Breast epithelium (tissue), 4 donors: ENCODE data around the gene NR2C1. TPM values are rescaled to one million over a fixed set of nuclear protein-coding genes. Genes with fewer than 3 reads are reported as not detected.

Experiments used
- DNase-seq, 2 donors: peaks; one replicate each; pipeline ENCODE4 v3.0.0-alpha.2; 2019; ENCODE audit warnings: low spot score in 2 of 2
- H3K27ac ChIP-seq, 2 donors: fragments of 200-600 bp; sonication (generic) in 1 of 2; one replicate each; pipeline ENCODE4 v1.5.1; 2016 to 2019; ENCODE audit warnings: mild to moderate bottlenecking in 1 of 2
- H3K27me3 ChIP-seq, 2 donors: fragments of 200-600 bp; sonication (generic) in 1 of 2; one replicate each; pipeline versions ENCODE4 v1.5.1 to v1.6.0; 2017 to 2019; ENCODE audit warnings: control low read depth in 1 of 2, mild to moderate bottlenecking in 1 of 2
- H3K36me3 ChIP-seq: fragments of 200-600 bp; one replicate; pipeline ENCODE4 v1.5.1; 2019
- H3K4me1 ChIP-seq, 2 donors: fragments of 200-600 bp; sonication (generic); one replicate each; pipeline ENCODE4 v1.5.1; 2016 to 2019; ENCODE audit warnings: control low read depth in 1 of 2
- H3K4me3 ChIP-seq, 3 donors: fragments of 200-600 bp; sonication (generic); 1 replicate in 2 of 3; 2 replicates in 1 of 3; pipeline ENCODE4 v1.5.1; 2016 to 2019; ENCODE audit warnings: mild to moderate bottlenecking in 3 of 3, moderate library complexity in 2 of 3
- H3K9me3 ChIP-seq, 2 donors: fragments of 200-600 bp; sonication (generic) in 1 of 2; one replicate each; pipeline ENCODE4 v1.5.1; 2016 to 2019; ENCODE audit warnings: control low read depth in 1 of 2
- POLR2A ChIP-seq: fragments of 450-650 bp; IDR thresholded peaks from one replicate; pipeline ENCODE4 v1.6.1; 2016; ENCODE audit warnings: antibody characterized with exemption, mild to moderate bottlenecking, moderate library complexity
- POLR2AphosphoS5 ChIP-seq, 3 donors: sonication (generic); formaldehyde crosslinking; IDR thresholded peaks; one replicate each; pipeline ENCODE4 v1.6.1; 2017; ENCODE audit warnings: antibody characterized with exemption in 3 of 3
- intact Hi-C: fragments of 100-400 bp; cut with DNase I; formaldehyde crosslinking; loops from one replicate; pipeline ENCODE4 v1.15.1; 2023; ENCODE audit warnings: low total_unique reads
- total RNA-seq, 3 donors: library from RNA; depleted of rRNA; stranded (reverse); fragments of >200 nt; gene quantifications; one replicate each; pipeline ENCODE4 v1.1.0, GENCODE V29; 2016
- TF ChIP-seq, protein P1 (sequence below), 3 donors: fragments of 450-650 bp; IDR thresholded peaks; one replicate each; pipeline ENCODE4 v1.5.1; 2016 to 2017; ENCODE audit warnings: antibody characterized with exemption in 3 of 3, mild to moderate bottlenecking in 3 of 3, moderate library complexity in 3 of 3

NR2C1 gene
- total RNA-seq, 3 donors from 2014 or later: 46.7 to 50.5 (median 47.7) TPM

DNA sequence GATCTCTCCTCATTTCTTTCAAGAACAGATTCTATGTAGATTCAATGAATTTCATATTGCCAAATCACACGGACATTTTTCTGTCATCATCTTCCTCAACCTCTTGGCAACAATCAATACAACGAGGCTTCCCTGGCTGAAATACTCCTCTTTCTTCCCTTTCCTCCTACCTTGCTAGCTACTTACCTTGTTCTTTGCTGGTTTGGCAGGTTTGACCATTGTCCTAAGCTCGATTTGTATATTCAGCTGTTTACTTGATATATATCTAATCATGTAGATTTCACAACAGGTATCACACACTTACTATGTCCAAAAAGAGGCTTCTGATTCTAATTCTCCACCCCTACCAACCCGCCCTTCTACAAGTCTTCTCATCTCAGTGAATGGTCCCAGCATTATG, 93.5 kb downstream of the NR2C1 start:
- intact Hi-C loops: no loop called here

DNA sequence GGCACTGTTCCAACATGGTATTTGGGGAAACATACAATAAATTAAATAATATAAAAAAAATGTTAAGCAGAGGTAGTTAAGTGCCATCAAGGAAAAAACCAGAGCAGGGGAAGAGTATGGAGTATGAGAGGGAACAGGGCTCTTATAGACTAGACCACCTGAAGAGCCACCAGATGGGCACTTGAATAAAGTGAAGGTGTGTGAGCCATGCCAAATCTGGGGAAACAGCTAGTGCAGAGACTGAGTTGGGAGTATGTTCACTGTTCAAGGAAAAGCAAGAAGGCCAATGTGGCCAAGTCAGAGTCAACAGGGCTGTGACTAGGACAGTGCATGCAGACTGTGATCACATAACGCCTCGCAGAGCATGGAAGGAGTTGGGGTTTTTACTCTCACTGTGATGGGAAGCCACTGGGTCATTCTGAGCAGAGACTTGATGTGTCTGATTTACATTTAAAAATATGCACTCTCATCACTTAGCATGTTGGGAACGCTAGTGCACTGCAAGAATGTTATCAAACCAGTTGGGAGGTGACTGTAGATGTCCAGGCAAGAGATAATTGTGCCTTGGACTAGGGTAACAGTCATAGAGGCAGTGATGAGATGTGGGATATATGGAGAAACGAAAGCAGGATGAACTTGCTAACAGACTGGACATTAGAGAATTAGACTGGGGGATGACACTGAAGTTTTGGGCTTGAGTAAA, 95.5 kb downstream of the NR2C1 start:
- no peaks in the 10 kb centered on the region for H3K4me1 ChIP-seq
- no peak for DNase-seq
- H3K27me3 ChIP-seq: no peaks in the 10 kb centered on the region
- H3K36me3 ChIP-seq: no peaks in the 10 kb centered on the region
- TF ChIP-seq, protein P1, sequence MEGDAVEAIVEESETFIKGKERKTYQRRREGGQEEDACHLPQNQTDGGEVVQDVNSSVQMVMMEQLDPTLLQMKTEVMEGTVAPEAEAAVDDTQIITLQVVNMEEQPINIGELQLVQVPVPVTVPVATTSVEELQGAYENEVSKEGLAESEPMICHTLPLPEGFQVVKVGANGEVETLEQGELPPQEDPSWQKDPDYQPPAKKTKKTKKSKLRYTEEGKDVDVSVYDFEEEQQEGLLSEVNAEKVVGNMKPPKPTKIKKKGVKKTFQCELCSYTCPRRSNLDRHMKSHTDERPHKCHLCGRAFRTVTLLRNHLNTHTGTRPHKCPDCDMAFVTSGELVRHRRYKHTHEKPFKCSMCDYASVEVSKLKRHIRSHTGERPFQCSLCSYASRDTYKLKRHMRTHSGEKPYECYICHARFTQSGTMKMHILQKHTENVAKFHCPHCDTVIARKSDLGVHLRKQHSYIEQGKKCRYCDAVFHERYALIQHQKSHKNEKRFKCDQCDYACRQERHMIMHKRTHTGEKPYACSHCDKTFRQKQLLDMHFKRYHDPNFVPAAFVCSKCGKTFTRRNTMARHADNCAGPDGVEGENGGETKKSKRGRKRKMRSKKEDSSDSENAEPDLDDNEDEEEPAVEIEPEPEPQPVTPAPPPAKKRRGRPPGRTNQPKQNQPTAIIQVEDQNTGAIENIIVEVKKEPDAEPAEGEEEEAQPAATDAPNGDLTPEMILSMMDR (IDR thresholded peaks at IDR 0.05): no peak
- TF ChIP-seq POLR2A: no peak
- no peak for TF ChIP-seq POLR2AphosphoS5 (IDR thresholded peaks at IDR 0.05)
- H3K9me3 ChIP-seq: no peaks in the 10 kb centered on the region
- H3K4me3 ChIP-seq: no peak overlapping the region
- intact Hi-C loops: no loop called here
- no peak overlapping the region for H3K27ac ChIP-seq

More for the DNA sequence above, 93.5 kb downstream of the NR2C1 start:
- Histone ChIP-seq H3K9me3 (no peaks in the 10 kb centered on the region), H3K27me3 (no peaks in the 10 kb centered on the region), H3K36me3 (no peaks in the 10 kb centered on the region), H3K27ac (no peak overlapping the region), H3K4me3 (no peak overlapping the region), H3K4me1 (no peaks in the 10 kb centered on the region)
- TF ChIP-seq POLR2AphosphoS5 (IDR thresholded peaks at IDR 0.05) (no peak), POLR2A (no peak)
- TF ChIP-seq, protein P1 (IDR thresholded peaks at IDR 0.05): no peak
- no peak for DNase-seq

GRCh38 chr12:94973221-94973620, 100.2 kb downstream of the NR2C1 start:
- intact Hi-C loops: no loop called here
- no peaks in the 10 kb centered on the region for H3K9me3 ChIP-seq
- H3K4me3 ChIP-seq: no peak overlapping the region
- H3K27me3 ChIP-seq: no peaks in the 10 kb centered on the region
- H3K27ac ChIP-seq: no peak overlapping the region
- no peak for TF ChIP-seq POLR2A
- TF ChIP-seq, protein P1 (IDR thresholded peaks at IDR 0.05): no peak
- TF ChIP-seq POLR2AphosphoS5 (IDR thresholded peaks at IDR 0.05): no peak
- H3K36me3 ChIP-seq: no peaks in the 10 kb centered on the region
- no peaks in the 10 kb centered on the region for H3K4me1 ChIP-seq
- DNase-seq: no peak

GRCh38 chr12:94972795-94973194, 100.6 kb downstream of the NR2C1 start:
- intact Hi-C loops: no loop called here
- no peaks in the 10 kb centered on the region for H3K36me3 ChIP-seq

DNA sequence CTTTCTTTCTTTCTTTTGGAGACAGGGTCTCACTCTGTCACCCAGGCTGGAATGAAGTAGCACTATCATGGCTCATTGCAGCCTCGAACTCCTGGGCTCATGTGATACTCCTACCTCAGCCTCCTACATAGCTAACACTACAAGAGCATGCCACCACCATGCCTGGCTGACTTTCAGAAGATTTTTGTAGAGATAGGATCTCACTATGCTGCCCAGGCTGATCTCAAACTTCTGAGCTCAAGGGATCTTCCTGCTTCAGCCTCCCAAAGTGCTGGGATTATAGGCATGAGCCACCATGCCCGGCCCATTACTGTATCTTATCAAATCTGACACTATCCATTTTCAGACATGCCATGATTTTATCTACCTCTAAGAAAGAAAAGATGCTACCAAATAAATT, 101.5 kb downstream of the NR2C1 start:
- Histone ChIP-seq H3K36me3 (no peaks in the 10 kb centered on the region), H3K4me3 (no peak overlapping the region), H3K27me3 (no peaks in the 10 kb centered on the region), H3K27ac (no peak overlapping the region), H3K9me3 (no peaks in the 10 kb centered on the region), H3K4me1 (no peaks in the 10 kb centered on the region)
- no peak for TF ChIP-seq POLR2A
- TF ChIP-seq, protein P1 (IDR thresholded peaks at IDR 0.05): no peak
- no peak for TF ChIP-seq POLR2AphosphoS5 (IDR thresholded peaks at IDR 0.05)
- intact Hi-C loops: no loop called here
- DNase-seq: no peak

More at GRCh38 chr12:94972795-94973194, 100.6 kb downstream of the NR2C1 start:
- Histone ChIP-seq H3K4me3 (no peak overlapping the region), H3K27ac (no peak overlapping the region), H3K9me3 (no peaks in the 10 kb centered on the region), H3K4me1 (no peaks in the 10 kb centered on the region), H3K27me3 (no peaks in the 10 kb centered on the region)
- no peak for DNase-seq
- TF ChIP-seq, protein P1 (IDR thresholded peaks at IDR 0.05): no peak
